Measurements from ENCODE around the gene CPE. TPM values are rescaled to one million over a fixed set of nuclear protein-coding genes. Genes with fewer than 3 reads are reported as not detected.

The CPE gene
- total RNA-seq, 4 donors from 2014 or later = 22.3 to 33.5 (median 30.9) TPM

DNA sequence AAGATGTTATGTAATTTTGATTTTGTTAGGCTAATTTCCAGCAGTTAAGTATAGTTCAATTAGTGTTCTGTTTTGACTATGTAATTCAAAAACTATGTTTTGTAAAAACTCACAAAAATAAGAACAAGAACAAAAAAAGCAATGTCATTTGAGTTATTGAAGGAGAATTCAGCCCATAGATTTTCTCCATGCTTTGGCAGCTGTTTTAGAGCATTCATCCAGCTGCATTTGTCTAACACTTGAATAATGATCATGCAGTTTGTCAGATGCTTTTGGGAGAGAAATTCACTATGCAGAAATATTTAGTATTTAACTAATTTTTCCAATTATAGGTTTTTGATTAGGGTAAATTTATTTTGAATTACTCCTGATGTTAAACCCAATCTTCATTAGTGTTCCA is 14.2 kb downstream of the CPE start:
- no peak for TF ChIP-seq POLR2AphosphoS5 (IDR thresholded peaks at IDR 0.05)
- no peak for TF ChIP-seq POLR2A (IDR thresholded peaks at IDR 0.05)
- TF ChIP-seq EP300 (IDR thresholded peaks at IDR 0.05) = no peak
- TF ChIP-seq, protein P1, sequence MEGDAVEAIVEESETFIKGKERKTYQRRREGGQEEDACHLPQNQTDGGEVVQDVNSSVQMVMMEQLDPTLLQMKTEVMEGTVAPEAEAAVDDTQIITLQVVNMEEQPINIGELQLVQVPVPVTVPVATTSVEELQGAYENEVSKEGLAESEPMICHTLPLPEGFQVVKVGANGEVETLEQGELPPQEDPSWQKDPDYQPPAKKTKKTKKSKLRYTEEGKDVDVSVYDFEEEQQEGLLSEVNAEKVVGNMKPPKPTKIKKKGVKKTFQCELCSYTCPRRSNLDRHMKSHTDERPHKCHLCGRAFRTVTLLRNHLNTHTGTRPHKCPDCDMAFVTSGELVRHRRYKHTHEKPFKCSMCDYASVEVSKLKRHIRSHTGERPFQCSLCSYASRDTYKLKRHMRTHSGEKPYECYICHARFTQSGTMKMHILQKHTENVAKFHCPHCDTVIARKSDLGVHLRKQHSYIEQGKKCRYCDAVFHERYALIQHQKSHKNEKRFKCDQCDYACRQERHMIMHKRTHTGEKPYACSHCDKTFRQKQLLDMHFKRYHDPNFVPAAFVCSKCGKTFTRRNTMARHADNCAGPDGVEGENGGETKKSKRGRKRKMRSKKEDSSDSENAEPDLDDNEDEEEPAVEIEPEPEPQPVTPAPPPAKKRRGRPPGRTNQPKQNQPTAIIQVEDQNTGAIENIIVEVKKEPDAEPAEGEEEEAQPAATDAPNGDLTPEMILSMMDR (IDR thresholded peaks at IDR 0.05) = no peak
- Histone ChIP-seq H3K4me1 (no peaks in the 10 kb centered on the region), H3K36me3 (no peaks in the 10 kb centered on the region), H3K27me3 (peaks cover 4% of the 10 kb centered on the region), H3K27ac (no peak overlapping the region), H3K9me3 (no peaks in the 10 kb centered on the region), H3K4me3 (no peak overlapping the region)
- DNase-seq (ENCODE audit: low spot score in 2 of 2) = no peak

GRCh38 chr4:165393704-165394103 is 14.9 kb downstream of the CPE start:
- DNase-seq (ENCODE audit: low spot score in 2 of 2) = no peak
- H3K36me3 ChIP-seq = no peaks in the 10 kb centered on the region
- 75% methylated on average over 2 of the region's 2 CpGs for WGBS
- H3K4me1 ChIP-seq = no peaks in the 10 kb centered on the region
- no peak overlapping the region for H3K4me3 ChIP-seq
- TF ChIP-seq EP300 (IDR thresholded peaks at IDR 0.05) (no peak), POLR2A (IDR thresholded peaks at IDR 0.05) (no peak), POLR2AphosphoS5 (IDR thresholded peaks at IDR 0.05) (no peak)
- TF ChIP-seq, protein P1 (IDR thresholded peaks at IDR 0.05) = no peak
- no peaks in the 10 kb centered on the region for H3K9me3 ChIP-seq
- H3K27me3 ChIP-seq = peaks cover 4% of the 10 kb centered on the region
- no peak overlapping the region for H3K27ac ChIP-seq

DNA sequence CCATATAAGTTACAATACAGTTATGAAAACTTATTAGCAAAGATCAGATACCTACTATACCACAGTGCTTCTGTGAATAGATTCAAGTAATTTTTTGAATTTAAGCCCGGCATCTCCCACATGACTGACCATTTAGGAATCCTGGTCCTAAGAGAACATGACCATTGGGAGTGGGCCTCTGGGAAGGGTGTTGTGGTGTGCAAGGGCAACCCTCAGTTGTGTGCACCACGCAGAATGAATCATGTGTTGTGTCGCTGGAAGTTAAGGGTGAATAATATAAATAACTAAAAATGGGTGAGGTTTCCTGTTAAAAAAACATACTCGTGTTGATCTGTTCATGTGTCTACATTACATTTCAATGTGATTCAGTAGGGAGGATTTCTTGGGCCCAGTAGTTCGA is 15.5 kb downstream of the CPE start:
- Histone ChIP-seq H3K27ac (no peak overlapping the region), H3K27me3 (peaks cover 4% of the 10 kb centered on the region), H3K9me3 (no peaks in the 10 kb centered on the region), H3K4me3 (no peak overlapping the region), H3K4me1 (no peaks in the 10 kb centered on the region), H3K36me3 (no peaks in the 10 kb centered on the region)
- WGBS = 82% methylated on average over 5 of the region's 5 CpGs
- TF ChIP-seq, protein P1 (IDR thresholded peaks at IDR 0.05) = no peak
- TF ChIP-seq POLR2A (IDR thresholded peaks at IDR 0.05) (no peak), POLR2AphosphoS5 (IDR thresholded peaks at IDR 0.05) (no peak), EP300 (IDR thresholded peaks at IDR 0.05) (no peak)
- no peak for DNase-seq (ENCODE audit: low spot score in 2 of 2)

DNA sequence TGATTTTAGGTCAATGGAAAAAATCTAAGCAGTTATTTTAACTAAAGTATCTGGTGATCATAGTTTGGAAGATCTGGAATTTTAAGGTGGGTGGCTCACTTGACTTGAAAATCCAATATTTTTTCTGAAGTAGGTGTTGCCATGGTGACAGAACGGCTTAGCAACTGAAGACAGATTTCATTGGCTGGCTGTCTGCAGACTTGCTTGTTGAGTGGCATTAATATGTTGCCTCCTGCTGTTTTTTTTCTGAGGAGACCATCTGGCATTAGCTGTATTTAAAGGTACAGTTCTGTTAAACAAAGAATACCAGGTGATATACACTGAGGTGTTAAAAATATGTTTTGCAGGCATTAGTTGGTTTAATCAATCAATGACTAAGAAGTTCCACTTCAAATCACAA is 19.8 kb downstream of the CPE start:
- WGBS = 10% methylated on average over 1 of the region's 1 CpG
- no peak for DNase-seq (ENCODE audit: low spot score in 2 of 2)
- TF ChIP-seq EP300 (IDR thresholded peaks at IDR 0.05) (no peak), POLR2A (IDR thresholded peaks at IDR 0.05) (no peak), POLR2AphosphoS5 (IDR thresholded peaks at IDR 0.05) (no peak)
- TF ChIP-seq, protein P1 (IDR thresholded peaks at IDR 0.05) = no peak

DNA sequence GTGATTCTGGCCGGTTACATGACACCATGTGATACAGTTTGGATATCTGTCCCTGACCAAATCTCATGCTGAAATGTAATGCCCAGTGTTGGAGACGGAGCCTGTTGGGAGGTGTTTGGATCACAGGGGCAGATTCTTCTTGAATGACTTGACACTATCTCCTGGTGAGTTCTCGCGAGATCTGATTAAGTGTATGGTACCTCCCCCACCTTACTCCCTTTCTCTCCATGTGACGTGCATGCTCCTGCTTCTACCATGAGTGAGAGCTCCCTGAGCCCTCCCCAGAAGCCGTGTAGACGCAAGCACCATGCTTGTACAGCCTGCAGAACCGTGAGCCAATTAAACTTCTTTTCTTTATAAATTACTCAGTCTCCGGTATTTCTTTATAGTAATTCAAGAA is 23.6 kb downstream of the CPE start:
- no peak overlapping the region for H3K4me3 ChIP-seq
- no peaks in the 10 kb centered on the region for H3K36me3 ChIP-seq
- DNase-seq (ENCODE audit: low spot score in 2 of 2) = no peak
- WGBS = 90% methylated on average over 9 of the region's 9 CpGs
- no peaks in the 10 kb centered on the region for H3K27me3 ChIP-seq
- H3K27ac ChIP-seq = no peak overlapping the region
- H3K4me1 ChIP-seq = no peaks in the 10 kb centered on the region
- H3K9me3 ChIP-seq = no peaks in the 10 kb centered on the region
- TF ChIP-seq POLR2A (IDR thresholded peaks at IDR 0.05) = no peak
- TF ChIP-seq POLR2AphosphoS5 (IDR thresholded peaks at IDR 0.05) = no peak
- TF ChIP-seq, protein P1 (IDR thresholded peaks at IDR 0.05) = no peak
- TF ChIP-seq EP300 (IDR thresholded peaks at IDR 0.05) = no peak

More for the DNA sequence above, 19.8 kb downstream of the CPE start:
- Histone ChIP-seq H3K36me3 (no peaks in the 10 kb centered on the region), H3K4me1 (no peaks in the 10 kb centered on the region), H3K9me3 (no peaks in the 10 kb centered on the region), H3K27ac (no peak overlapping the region), H3K4me3 (no peak overlapping the region), H3K27me3 (no peaks in the 10 kb centered on the region)

Data from suprapubic skin (tissue), 4 donors.